Islet of Langerhans (tissue), 1 donor: Measurements from ENCODE around the gene ALB.

Experiments
- FAIRE-seq: peaks from one replicate; lab custom pipeline; 2011; peaks lifted over from hg19 to GRCh38; lab: Jason Lieb, UNC

Gene ALB

GRCh38 chr4:73451981-73452747 lies 48.1 kb downstream of the ALB start:
- FAIRE-seq: no peak

GRCh38 chr4:73452953-73453700 lies 49.0 kb downstream of the ALB start:
- no peak for FAIRE-seq

DNA sequence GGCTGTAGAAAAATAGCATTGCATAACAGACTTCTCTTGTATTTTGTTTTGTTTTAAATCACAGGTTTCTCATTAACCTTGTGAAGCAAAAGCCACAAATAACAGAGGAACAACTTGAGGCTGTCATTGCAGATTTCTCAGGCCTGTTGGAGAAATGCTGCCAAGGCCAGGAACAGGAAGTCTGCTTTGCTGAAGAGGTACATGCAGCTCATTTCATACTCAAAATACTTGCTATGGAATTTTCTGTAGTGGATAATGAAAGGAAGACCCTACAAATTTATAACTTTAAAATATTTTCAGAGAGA lies 49.6 kb downstream of the ALB start:
- FAIRE-seq: no peak

- FAIRE-seq: peak; percentile 17
Measured at GRCh38 chr4:73454920-73455319, 50.8 kb downstream of the ALB start.

DNA sequence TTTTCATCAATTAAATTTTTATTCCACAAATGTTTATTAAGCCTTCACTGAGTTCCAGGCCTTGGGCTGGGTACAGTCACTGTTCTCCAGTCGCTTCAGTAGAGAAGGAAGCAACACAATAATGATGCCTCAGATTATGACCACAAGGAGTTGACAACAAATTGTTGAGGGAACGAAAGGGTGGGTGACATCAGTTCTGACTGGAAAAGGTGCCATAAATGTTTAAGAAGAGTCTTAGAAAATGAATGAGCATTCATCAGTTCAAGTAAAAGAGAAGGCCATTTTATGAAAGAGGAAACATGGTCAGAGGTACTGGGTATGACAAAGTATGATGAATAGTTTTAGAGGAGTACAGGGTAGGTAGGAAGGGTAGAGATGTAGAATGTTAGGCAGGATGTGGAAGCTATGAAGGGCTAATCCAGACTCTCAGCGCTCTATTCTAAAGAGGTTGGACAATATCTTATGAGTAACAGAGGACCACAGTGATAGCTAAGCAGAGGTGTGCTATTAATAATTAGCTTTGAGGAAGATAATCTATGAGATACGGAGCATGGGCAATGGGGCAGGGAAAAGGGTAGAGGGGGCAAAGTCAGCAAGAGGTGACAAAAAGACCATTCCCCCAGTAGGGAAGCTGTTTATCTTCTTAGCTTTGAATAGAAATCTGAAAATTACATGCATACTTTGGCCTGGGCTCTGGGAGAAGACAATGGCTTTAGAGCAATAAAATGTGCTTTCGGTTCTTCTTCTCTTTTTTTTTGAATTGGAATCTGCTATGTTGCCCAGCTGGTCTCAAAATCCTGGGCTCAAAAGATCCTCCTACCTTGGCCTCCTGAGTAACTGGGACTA lies 52.3 kb downstream of the ALB start:
- no peak for FAIRE-seq

GRCh38 chr4:73458184-73459047 lies 54.3 kb downstream of the ALB start:
- FAIRE-seq: no peak

DNA sequence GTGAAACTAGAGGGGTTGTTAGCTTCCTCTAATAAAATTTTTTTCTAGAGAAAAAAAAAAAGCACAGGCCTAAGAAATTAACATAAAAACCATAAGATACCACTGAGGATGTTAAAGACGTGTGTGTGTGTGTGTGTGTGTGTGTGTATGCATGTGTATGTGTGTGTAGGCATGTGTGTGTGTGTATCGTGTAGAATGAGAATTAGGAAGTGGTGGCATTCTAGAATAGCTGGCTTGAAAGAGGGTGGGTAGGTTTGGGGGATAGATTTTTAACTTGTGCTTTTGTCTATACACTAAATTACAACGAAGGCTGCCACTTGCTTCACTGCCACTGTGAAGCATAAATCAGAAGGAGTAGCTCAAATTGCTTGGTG lies 54.9 kb downstream of the ALB start:
- FAIRE-seq: no peak

GRCh38 chr4:73460913-73461522 lies 56.9 kb downstream of the ALB start:
- no peak for FAIRE-seq

- no peak for FAIRE-seq
Measured at GRCh38 chr4:73468170-73468569, 64.1 kb downstream of the ALB start.

DNA sequence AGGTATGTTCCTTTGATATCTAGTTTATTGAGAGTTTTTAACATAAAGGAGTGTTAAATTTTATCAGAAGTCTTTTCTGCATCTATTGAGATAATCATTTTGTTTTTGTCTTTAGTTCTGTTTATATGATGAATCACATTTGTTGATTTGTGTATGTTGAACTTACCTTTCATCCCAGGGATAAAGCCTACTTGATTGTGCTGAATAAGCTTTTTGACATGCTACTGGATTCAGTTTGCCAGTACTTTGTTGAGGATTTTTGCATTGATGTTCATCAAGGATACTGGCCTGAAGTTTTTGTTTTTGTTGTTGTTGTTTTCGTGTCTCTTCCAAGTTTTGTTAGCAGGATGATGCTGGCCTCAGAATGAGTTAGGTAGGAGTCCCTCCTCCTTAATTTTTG lies 66.6 kb downstream of the ALB start:
- FAIRE-seq: no peak
